Activated CD4-positive, alpha-beta T cell treated with anti-CD3 and anti-CD28 coated beads for 1 hour (primary cell): ENCODE measurements around the gene TREML4.

Experiments
- DNase-seq: peaks from one replicate; pipeline ENCODE4 v3.0.0-alpha.2; 2020

Gene TREML4

DNA sequence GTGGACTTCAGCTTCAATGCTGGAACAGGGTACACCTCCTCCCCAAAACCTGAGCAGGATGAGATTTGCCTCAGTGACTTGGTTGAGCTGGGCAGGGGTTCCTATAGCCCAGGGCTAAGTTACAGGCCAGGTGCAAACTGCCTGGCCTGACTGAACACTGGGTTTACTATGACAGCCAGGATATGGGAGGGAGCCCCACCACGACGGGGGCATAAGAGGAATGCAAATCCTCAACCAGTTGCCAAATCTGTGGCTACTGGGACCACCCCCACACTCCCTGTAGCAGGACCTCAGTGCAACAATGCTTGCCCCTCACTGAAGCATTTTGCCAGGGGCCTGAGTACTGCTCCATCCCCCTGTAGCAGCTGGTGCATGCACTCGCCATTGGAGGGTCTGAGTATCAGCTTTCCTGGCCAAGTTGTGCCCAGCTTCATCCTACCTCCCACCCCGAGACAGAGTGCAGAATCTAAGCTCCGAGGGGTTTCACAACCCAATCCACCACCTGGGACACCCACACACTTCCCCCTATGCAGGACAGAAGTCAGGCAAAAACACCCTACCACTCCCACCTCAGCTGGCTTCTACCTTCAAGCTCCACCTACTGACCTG, 27.6 kb downstream of the TREML4 start:
- DNase-seq, result no peak

GRCh38 chr6:41256383-41256782, 28.2 kb downstream of the TREML4 start:
- DNase-seq, result no peak

- no peak for DNase-seq
These were observed 29.4 kb downstream of the TREML4 start for GRCh38 chr6:41257369-41258195.

DNA sequence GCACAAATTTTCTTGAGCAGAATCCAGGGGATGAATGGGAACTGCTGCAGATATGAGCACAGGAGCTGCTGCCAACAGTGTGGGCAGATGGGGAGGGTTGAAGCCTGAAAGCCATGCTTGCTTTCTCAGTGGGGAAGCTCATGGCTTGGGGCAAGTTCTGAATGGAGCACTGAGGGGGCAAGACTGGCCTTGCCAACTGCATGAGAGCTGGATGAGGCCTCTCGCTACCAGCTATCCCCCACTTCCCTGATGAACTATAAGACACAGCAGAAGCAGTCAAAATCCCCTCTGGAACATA, 30.0 kb downstream of the TREML4 start:
- no peak for DNase-seq

DNA sequence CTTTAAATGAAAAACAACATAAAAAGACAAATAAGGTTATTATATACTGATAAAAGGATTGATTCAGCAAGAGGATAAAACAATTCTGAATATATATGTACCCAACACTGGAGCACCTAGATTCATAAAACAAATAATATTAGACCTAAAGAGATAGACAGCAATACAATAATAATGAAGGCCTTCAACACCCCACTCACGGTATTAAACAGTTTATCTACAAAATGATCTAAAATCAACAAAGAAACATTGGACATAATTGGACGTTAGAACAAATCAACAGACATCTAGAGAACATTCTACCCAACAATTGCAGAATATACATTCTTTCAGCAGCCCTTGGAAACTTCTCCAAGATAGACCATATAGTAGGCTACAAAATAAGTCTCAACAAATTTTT, 34.3 kb downstream of the TREML4 start:
- DNase-seq, result no peak

DNA sequence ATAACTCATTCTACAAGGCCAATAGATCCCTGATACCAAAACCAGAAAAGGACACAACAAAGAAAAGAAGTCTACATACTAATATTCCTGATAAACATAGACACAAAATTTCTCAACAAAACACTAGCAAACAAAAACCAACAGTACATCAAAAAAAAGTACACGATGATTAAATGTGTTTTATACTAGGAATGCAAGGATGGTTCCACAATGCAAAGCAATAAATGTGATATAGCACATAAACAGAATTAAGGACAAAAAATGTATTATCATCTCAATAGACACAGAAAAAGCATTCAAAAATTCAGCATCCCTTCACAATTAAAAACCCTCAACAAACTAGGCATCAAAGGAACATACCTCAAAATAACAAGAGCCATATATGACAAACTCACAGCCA, 35.1 kb downstream of the TREML4 start:
- no peak for DNase-seq

- no peak for DNase-seq
These were observed 38.4 kb downstream of the TREML4 start for GRCh38 chr6:41266541-41266940.

DNA sequence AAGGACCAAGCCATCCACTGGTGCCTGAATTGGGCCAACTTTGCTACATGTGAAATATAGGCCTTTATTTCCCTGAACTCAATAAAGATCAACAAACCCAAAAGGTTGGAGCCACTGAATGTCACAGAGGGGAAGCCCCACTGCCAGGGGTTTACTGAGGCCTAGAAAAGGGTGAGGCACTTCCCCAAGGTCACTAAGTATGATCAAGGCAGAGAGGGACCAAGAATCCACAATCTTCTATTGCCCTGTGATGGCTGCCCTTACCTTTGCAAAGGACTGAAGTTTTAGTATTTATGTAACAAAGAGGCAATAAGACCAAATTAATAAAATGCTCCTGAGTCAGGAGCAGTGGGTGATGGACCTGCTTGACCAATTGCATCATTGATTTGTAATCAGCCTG, 40.3 kb downstream of the TREML4 start:
- DNase-seq, result no peak

- no peak for DNase-seq
These were observed 41.0 kb downstream of the TREML4 start for GRCh38 chr6:41269166-41269565.

- no peak for DNase-seq
These were observed 41.6 kb downstream of the TREML4 start for GRCh38 chr6:41269716-41270115.

DNA sequence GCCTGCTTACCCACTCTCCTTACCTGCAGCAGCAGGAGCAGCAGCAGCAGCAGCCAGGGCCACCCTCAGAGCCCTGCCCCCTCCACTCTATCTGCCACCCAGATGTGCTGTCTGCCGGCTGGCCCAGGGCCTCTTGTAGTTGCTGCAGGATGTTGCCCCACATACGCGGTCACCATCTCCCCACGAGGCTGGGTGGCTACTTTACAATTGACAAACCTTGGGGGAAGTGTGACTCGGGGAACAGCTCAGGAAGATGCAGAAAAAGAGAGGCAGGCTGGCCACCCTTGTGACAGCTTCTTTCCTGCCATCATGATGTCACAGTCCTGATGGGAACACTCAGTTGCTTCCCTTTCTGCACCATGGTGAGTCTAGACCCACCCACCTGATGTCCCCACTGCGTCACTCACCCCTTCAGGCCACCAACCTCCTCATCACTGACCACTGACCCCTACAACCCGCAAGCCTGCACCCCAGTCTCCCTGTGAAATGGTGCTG, 43.8 kb downstream of the TREML4 start:
- DNase-seq, result no peak

- DNase-seq, result no peak
These were observed 44.6 kb downstream of the TREML4 start for GRCh38 chr6:41272591-41273240.

GRCh38 chr6:41273714-41274113, 45.6 kb downstream of the TREML4 start:
- DNase-seq, result no peak

DNA sequence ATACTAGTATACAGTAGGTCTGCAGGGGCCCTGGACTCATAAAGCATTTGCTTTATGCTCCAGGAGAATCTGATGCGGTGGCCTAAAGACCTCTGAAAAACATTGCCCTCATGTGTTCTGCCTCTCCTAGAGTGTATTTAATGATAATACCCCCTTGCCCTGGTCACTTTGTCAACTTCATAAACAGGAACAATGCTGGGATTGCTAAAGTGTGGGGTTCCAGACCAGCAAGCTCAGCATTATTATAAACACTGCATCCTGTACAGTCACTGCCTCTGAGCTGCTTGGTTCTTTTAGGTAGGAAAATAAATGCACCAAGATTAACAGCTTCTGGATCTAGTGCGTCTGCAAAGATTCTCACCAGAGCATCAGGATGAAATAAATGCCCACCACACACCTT, 46.1 kb downstream of the TREML4 start:
- no peak for DNase-seq

- DNase-seq, result no peak
These were observed 47.3 kb downstream of the TREML4 start for GRCh38 chr6:41275489-41275888.

DNA sequence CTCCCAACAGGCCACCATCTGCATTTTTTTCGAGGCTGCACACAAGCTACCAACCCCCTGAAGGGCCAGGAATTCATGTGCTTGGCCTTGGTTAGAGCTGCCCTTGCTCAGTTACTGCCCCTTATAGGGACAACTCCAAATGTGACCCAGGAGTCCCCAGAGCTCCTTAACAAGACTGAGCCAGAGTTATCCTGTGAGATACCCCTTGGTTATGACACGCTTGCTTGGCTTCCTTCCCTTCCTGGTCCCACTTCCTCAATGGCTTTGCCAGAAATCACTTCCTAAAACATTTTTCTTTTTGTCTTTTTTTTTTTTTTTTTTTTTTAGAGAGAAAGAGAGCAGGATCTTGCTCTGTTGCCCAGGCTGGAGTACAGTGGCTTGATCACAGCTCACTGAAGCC, 49.5 kb downstream of the TREML4 start:
- no peak for DNase-seq

DNA sequence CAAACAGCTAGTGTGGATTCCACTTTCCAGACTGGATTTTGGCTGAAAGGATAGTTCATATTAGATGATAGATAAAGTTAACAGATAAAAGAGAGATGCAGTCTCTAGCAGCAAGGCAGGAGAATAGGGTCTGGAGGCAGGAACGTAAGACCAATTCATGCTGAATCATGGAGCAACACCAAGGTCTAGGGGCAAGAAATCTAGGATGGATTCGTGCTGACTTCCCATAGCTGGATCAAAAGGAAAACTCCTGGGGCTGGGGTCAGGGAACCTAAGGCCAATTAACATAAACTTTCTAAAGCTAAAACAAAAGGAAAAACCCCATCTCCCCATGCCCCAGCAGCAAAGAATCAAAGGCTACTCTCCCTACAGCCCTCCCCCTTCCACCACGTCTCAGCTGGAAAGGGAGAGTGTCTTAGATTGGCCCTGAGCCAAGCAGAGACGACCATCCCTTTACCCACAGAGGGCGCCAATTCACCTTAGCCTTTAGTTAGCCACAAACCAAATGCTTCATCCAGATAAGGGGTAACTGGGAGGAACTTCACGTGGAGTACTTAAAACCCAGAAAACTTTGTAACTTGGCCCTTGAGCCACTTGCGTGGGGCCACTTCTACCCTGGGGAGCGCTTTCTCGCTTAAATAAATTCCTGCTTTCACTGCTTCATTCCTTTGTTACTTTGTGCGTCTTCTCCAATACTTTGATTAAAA, 50.7 kb downstream of the TREML4 start:
- DNase-seq, result peak; percentile 52

DNA sequence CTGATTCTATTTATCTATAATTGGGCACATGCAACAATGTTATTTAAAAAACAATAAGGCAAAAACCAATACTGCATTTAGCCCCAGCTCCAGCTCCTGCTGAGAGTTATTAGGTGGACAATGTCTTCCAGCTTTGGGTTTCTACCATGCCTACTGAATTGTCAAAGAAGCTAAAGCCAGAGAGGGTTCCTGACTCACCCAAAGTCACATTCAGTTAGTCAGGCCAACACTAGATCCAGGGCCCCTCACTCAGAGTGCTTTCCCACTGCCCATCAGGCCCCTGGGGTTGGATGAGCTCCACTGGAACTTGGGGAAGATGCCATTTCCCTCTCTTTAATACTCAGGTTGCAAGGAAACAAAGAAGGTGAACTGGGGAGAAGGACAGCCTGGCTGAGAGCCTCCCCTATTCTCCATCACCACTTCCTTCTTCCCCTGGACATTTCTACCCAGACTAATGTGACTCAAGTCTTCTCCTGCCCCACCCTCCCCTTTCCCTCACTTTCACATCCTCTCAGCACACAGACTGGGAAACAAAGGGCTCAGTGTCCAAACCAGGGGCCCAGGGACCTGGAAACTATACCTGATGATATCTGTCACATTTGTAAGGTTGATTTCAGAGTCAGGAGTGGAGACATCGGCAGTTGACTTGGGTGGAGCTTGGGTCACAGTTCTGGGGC, 52.4 kb downstream of the TREML4 start:
- DNase-seq, result no peak

GRCh38 chr6:41283600-41283999, 55.5 kb downstream of the TREML4 start:
- DNase-seq, result no peak

DNA sequence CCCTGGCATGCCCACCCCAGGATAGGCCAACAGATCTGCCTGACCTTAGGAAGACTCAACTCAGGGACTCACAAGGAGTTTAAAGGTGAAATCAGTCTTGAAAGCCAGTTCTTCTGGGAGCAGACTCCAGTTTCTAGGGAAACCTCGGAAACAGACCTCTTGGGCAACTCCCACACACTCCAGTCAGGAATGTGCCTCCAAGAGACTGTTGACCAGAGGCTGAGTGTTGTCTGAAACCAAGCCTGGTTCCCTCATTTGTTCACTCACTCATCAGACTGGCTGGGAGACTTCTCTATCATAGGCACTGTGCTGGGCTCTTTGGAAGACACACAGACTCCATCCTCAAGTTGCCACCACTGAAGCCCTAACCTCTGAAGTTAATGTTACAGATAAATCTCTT, 56.6 kb downstream of the TREML4 start:
- no peak for DNase-seq

GRCh38 chr6:41286544-41287346, 58.6 kb downstream of the TREML4 start, which contains the start of gene TREM1:
Gene TREM1 (minus strand): TSS chr6:41286682. CDS start chr6:41286655, 27 bp downstream.
- no peak for DNase-seq
